H1 (cell line): ENCODE measurements around the gene NPC1L1. TPM values are rescaled to one million over a fixed set of nuclear protein-coding genes. Genes with fewer than 3 reads are reported as not detected.

ENCODE experiments used
- CTCF ChIA-PET: fragments of 300-600 bp; sonication (Branson Sonifier 250); formaldehyde crosslinking; loops from one replicate; lab custom pipeline; 2021; ENCODE audit not compliant: partially characterized antibody; lab: Charles Lee
- POLR2A ChIA-PET: fragments of 300-600 bp; sonication (Branson Sonifier 250); formaldehyde crosslinking; loops from one replicate; lab custom pipeline; 2021; ENCODE audit warnings: inconsistent platforms; ENCODE audit not compliant: partially characterized antibody; lab: Charles Lee
- DNase-seq, 2 experiments: peaks; one replicate each; pipeline versions ENCODE4 v3.0.0 to v3.0.0-alpha.2; 2010 to 2022; ENCODE audit warnings: low spot score in 2 of 2, low read depth in 1 of 2, mixed read lengths in 1 of 2
- FAIRE-seq: peaks from 2 replicates; lab custom pipeline; 2011; peaks lifted over from hg19 to GRCh38; lab: Jason Lieb, UNC
- H2AFZ ChIP-seq: 2 replicates; pipeline ENCODE4 v1.8.1; 2012; ENCODE audit warnings: low read length, inconsistent platforms
- H2AK5ac ChIP-seq: 2 replicates; pipeline ENCODE4 v1.6.1; 2013; ENCODE audit warnings: low read depth, low read length
- H2BK120ac ChIP-seq: replicated peaks from 2 replicates; pipeline ENCODE3; 2013; ENCODE audit warnings: low read depth, low read length, inconsistent platforms
- H2BK12ac ChIP-seq: 2 replicates; pipeline ENCODE4 v1.6.1; 2013; ENCODE audit warnings: low read depth, low read length
- H2BK15ac ChIP-seq: 2 replicates; pipeline ENCODE4 v1.6.1; 2013; ENCODE audit warnings: low read length
- H2BK20ac ChIP-seq: 2 replicates; pipeline ENCODE4 v1.6.1; 2013; ENCODE audit warnings: low read length
- H2BK5ac ChIP-seq: 2 replicates; pipeline ENCODE4 v1.6.1; 2013; ENCODE audit warnings: low read depth, low read length
- H3K14ac ChIP-seq: 2 replicates; pipeline ENCODE4 v1.6.1; 2013; ENCODE audit warnings: inconsistent platforms; ENCODE audit not compliant: insufficient read length
- H3K18ac ChIP-seq: 2 replicates; pipeline ENCODE4 v1.6.1; 2013; ENCODE audit warnings: low read length; ENCODE audit errors: extremely low read depth
- H3K23ac ChIP-seq: 2 replicates; pipeline ENCODE4 v1.6.1; 2013; ENCODE audit warnings: inconsistent platforms; ENCODE audit not compliant: insufficient read length
- H3K23me2 ChIP-seq: 2 replicates; pipeline ENCODE4 v1.6.1; 2013; ENCODE audit warnings: low read depth, low read length
- H3K27ac ChIP-seq: 2 replicates; pipeline ENCODE4 v1.6.1; 2011; ENCODE audit warnings: low read depth, low read length, inconsistent platforms
- H3K27me3 ChIP-seq, 4 experiments: replicated peaks in 1 of 4; 1 replicate in 1 of 4; 2 replicates in 3 of 4; pipeline versions ENCODE4 v1.6.1 to v1.8.1; 2011 to 2013; ENCODE audit warnings: low read length in 3 of 4, mild to moderate bottlenecking in 3 of 4, inconsistent platforms in 2 of 4, mixed read lengths in 2 of 4, moderate library complexity in 1 of 4; ENCODE audit not compliant: control insufficient read depth in 3 of 4, insufficient read depth in 3 of 4; ENCODE audit errors: extremely low read depth in 1 of 4
- H3K36me3 ChIP-seq, 4 experiments: 2 replicates each; pipeline versions ENCODE4 v1.6.1 to v1.8.1; 2011 to 2013; ENCODE audit warnings: mild to moderate bottlenecking in 4 of 4, low read length in 3 of 4, moderate library complexity in 2 of 4, control low read depth in 1 of 4, inconsistent platforms in 1 of 4; ENCODE audit not compliant: insufficient read depth in 4 of 4, control insufficient read depth in 2 of 4
- H3K4ac ChIP-seq: replicated peaks from 2 replicates; pipeline ENCODE3; 2013; ENCODE audit warnings: low read length, low read depth, mixed read lengths, inconsistent platforms; ENCODE audit not compliant: insufficient read length
- H3K4me1 ChIP-seq, 4 experiments: replicated peaks in 1 of 4; 1 replicate in 1 of 4; 2 replicates in 3 of 4; pipeline versions ENCODE4 v1.6.1 to v1.8.1; 2011 to 2013; ENCODE audit warnings: low read length in 3 of 4, inconsistent platforms in 2 of 4, mixed read lengths in 1 of 4; ENCODE audit not compliant: insufficient read depth in 4 of 4, control insufficient read depth in 3 of 4
- H3K4me2 ChIP-seq, 2 experiments: 2 replicates each; pipeline versions ENCODE4 v1.6.1 to v1.8.1; 2011 to 2013; ENCODE audit warnings: low read depth in 2 of 2, low read length in 2 of 2, control low read depth in 1 of 2, inconsistent platforms in 1 of 2, mild to moderate bottlenecking in 1 of 2; ENCODE audit not compliant: insufficient read depth in 1 of 2
- H3K4me3 ChIP-seq, 4 experiments: fragments of 200-600, 300-600 bp in 1 of 4; sonication (generic), shearing (Covaris generic), sonication (Bioruptor Twin) in 1 of 4; 2 replicates each; pipeline versions ENCODE4 v1.5.1 to v1.8.1; 2011 to 2016; ENCODE audit warnings: low read length in 4 of 4, low read depth in 3 of 4, control low read depth in 2 of 4, inconsistent platforms in 2 of 4, mild to moderate bottlenecking in 2 of 4, mixed read lengths in 1 of 4, moderate library complexity in 1 of 4; ENCODE audit not compliant: insufficient read depth in 2 of 4; ENCODE audit errors: extremely low read depth in 1 of 4
- H3K56ac ChIP-seq: replicated peaks from 2 replicates; pipeline ENCODE3; 2013; ENCODE audit warnings: low read depth, mild to moderate bottlenecking, mixed read lengths, low read length, inconsistent platforms; ENCODE audit not compliant: insufficient read length
- H3K79me1 ChIP-seq: 2 replicates; pipeline ENCODE4 v1.6.1; 2013; ENCODE audit warnings: low read depth, low read length, control low read depth
- H3K79me2 ChIP-seq, 2 experiments: 2 replicates each; pipeline versions ENCODE4 v1.6.1 to v1.8.1; 2012 to 2013; ENCODE audit warnings: low read length in 2 of 2, mild to moderate bottlenecking in 2 of 2, inconsistent platforms in 1 of 2; ENCODE audit not compliant: insufficient read depth in 2 of 2, control insufficient read depth in 1 of 2
- H3K9ac ChIP-seq, 4 experiments: replicated peaks in 1 of 4; 1 replicate in 1 of 4; 2 replicates in 3 of 4; pipeline versions ENCODE4 v1.6.1 to v1.8.1; 2011 to 2013; ENCODE audit warnings: low read depth in 3 of 4, low read length in 3 of 4, control low read depth in 2 of 4, mild to moderate bottlenecking in 2 of 4, moderate library complexity in 2 of 4, inconsistent platforms in 1 of 4; ENCODE audit errors: extremely low read depth in 1 of 4
- H3K9me3 ChIP-seq, 2 experiments: 2 replicates each; pipeline versions ENCODE4 v1.6.1 to v1.8.1; 2012 to 2013; ENCODE audit warnings: mild to moderate bottlenecking in 2 of 2, moderate library complexity in 2 of 2, control low read depth in 1 of 2, inconsistent platforms in 1 of 2, low read depth in 1 of 2, low read length in 1 of 2, mixed read lengths in 1 of 2; ENCODE audit not compliant: insufficient read depth in 2 of 2
- H4K20me1 ChIP-seq, 2 experiments: replicated peaks in 1 of 2; 2 replicates each; pipeline versions ENCODE3 to v1.8.1; 2011 to 2013; ENCODE audit warnings: inconsistent platforms in 2 of 2, low read length in 2 of 2, mild to moderate bottlenecking in 1 of 2; ENCODE audit not compliant: insufficient read depth in 2 of 2, control insufficient read depth in 1 of 2
- H4K5ac ChIP-seq: 2 replicates; pipeline ENCODE4 v1.6.1; 2013; ENCODE audit warnings: low read length, low read depth, mixed read lengths, inconsistent platforms; ENCODE audit not compliant: insufficient read length
- H4K8ac ChIP-seq: 2 replicates; pipeline ENCODE4 v1.8.0; 2013; ENCODE audit warnings: mild to moderate bottlenecking, moderate library complexity, low read length, inconsistent platforms; ENCODE audit not compliant: insufficient read depth; ENCODE audit errors: extremely low read depth
- H4K91ac ChIP-seq: replicated peaks from 2 replicates; pipeline ENCODE3; 2013; ENCODE audit warnings: low read length, mixed read lengths, inconsistent platforms; ENCODE audit not compliant: insufficient read length
- CEBPB ChIP-seq: IDR thresholded peaks from 2 replicates; pipeline ENCODE4 v1.6.1; 2012; ENCODE audit warnings: low read depth, low read length
- POLR2AphosphoS5 ChIP-seq: IDR thresholded peaks from 2 replicates; pipeline ENCODE4 v1.6.1; 2011; ENCODE audit warnings: low read depth, low read length
- RFX5 ChIP-seq: IDR thresholded peaks from 2 replicates; pipeline ENCODE4 v1.6.1; 2011; ENCODE audit warnings: low read depth, low read length, improper control_type of control experiment, borderline replicate concordance
- WGBS, 2 experiments: shearing (Covaris generic) in 1 of 2; methylation state at CpG; one replicate each; pipeline versions ENCODE4 v1.1.6 to v1.1.7; 2013 to 2015; ENCODE audit warnings: low lambda C conversion rate in 2 of 2, mixed read lengths in 2 of 2, inconsistent platforms in 1 of 2, low coverage in 1 of 2, missing lambda C conversion rate in 1 of 2; ENCODE audit not compliant: insufficient replicate concordance in 2 of 2, insufficient coverage in 1 of 2, insufficient read length in 1 of 2; ENCODE audit errors: extremely low coverage in 1 of 2, missing lambda C conversion rate in 1 of 2; 5-methylcytosine and 5-hydroxymethylcytosine counted together
- polyA plus RNA-seq, 7 experiments: library from polyadenylated mRNA; depleted of rRNA in 3 of 7; stranded (reverse) in 5 of 7; unstranded in 2 of 7; fragments of >200 nt in 5 of 7; fragments of 200-250 nt in 2 of 7; gene quantifications; 1 replicate in 5 of 7; 2 replicates in 1 of 7; 4 replicates in 1 of 7; pipeline versions ENCODE4 v1.2.1 to v1.2.3, GENCODE V29; 2011 to 2013; ENCODE audit warnings: missing spikeins in 2 of 7, mixed read lengths in 2 of 7
- total RNA-seq: library from RNA; stranded (reverse); fragmentation: NEBNext Ultra II Directional; extraction: Animal tissue kit (Norgen Biotek cat#: 25700); gene quantifications from 2 replicates; pipeline ENCODE4 v1.2.1, GENCODE V29; 2021

The NPC1L1 gene
- total and polyA plus RNA-seq, 2 of the 8 experiments (the other 6 are each of a cell fraction or from before 2014, with no cell fraction given): 0.06 to 0.21 TPM

DNA sequence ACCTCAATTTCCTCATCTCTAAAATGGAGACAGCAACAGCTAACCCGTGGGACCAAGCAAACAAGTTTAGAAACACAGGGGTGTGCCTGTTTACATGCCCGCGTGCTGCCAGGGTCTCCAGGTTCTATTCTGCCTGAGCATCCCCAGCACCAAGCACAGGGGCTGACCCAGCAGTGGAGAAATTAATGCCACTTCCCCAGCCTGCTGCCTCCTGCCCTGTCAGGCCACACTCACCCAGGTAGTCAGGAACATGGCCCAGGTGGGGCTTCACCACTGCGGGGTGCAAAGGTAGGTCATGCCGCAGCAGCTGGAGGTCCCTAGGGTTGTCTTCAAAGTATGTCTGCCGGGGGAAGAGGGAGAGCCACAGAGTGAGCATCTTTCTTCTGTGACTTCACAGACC, 26.8 kb upstream of the NPC1L1 start:
- Histone ChIP-seq H4K20me1 (peaks cover 2 to 31% of the 10 kb centered on the region in 2 experiments), H3K36me3 (peaks cover 52 to 72% (median 69%) of the 10 kb centered on the region in 4 experiments)
- 88% methylated on average over 6 of the region's 6 CpGs; no CpG with 5 or more reads in 1 of the 2 experiments for WGBS, 2 experiments

More for the DNA sequence above, 26.8 kb upstream of the NPC1L1 start:
- CTCF ChIA-PET: interaction anchor here (1.1 to 10.2 kb wide), 5 partner anchors 13 to 92 kb away, joined by 3 to 98 read pairs (median 3); partner anchors contain the start of gene NPC1L1
- H2BK12ac ChIP-seq: no peak overlapping the region
- H3K27ac ChIP-seq: no peak overlapping the region
- peaks cover 3% of the 10 kb centered on the region for H3K79me1 ChIP-seq
- no peak overlapping the region for H2AK5ac ChIP-seq
- POLR2A ChIA-PET: interaction anchor here (0.6 to 8.6 kb wide), 7 partner anchors 6 to 150 kb away, joined by 3 to 89 read pairs (median 3); partner anchors contain the start of gene NUDCD3
- no peak overlapping the region for H3K4me3 ChIP-seq
- H2BK120ac ChIP-seq: no peak overlapping the region
- FAIRE-seq: no peak
- H2AFZ ChIP-seq: no peak overlapping the region
- H3K14ac ChIP-seq: no peak overlapping the region
- no peak for TF ChIP-seq RFX5
- 0 out of 2 replicates have a peak, but pooled peaks have one; percentile 1 for TF ChIP-seq POLR2AphosphoS5
- no peak for TF ChIP-seq CEBPB
- no peak overlapping the region for H3K56ac ChIP-seq
- no peak overlapping the region for H3K4ac ChIP-seq
- H3K9ac ChIP-seq: no peak overlapping the region
- H3K23ac ChIP-seq: no peak overlapping the region
- H3K18ac ChIP-seq: no peak overlapping the region
- no peaks in the 10 kb centered on the region for H3K27me3 ChIP-seq
- H3K4me2 ChIP-seq: no peak overlapping the region
- peaks cover 0 to 6% of the 10 kb centered on the region in 2 experiments; a peak in 2 of 4 replicates for H3K79me2 ChIP-seq
- no peak overlapping the region for H4K5ac ChIP-seq
- no peak overlapping the region for H2BK15ac ChIP-seq
- no peak overlapping the region for H4K8ac ChIP-seq
- no peaks in the 10 kb centered on the region for H3K9me3 ChIP-seq
- H4K91ac ChIP-seq: no peak overlapping the region
- H3K4me1 ChIP-seq: peaks cover 0 to 3% (median 3%) of the 10 kb centered on the region in 4 experiments; a peak in 5 of 7 replicates
- no peak overlapping the region for H2BK20ac ChIP-seq
- H3K23me2 ChIP-seq: peaks cover 4% of the 10 kb centered on the region; the same call in 1 of the 2 replicates
- no peak for DNase-seq
- no peak overlapping the region for H2BK5ac ChIP-seq
